Measurements from ENCODE around the gene ETNK1.
"Not testable (repeated sequence)": the region's sequence is repeated elsewhere in the genome, so short reads cannot be mapped to it uniquely, and the experiment has no call there.

ETNK1 gene

GRCh38 chr12:22698576-22698975 is 73.6 kb downstream of the ETNK1 start:
- peaks cover 0 to 2% (median 0%) of the 10 kb centered on the region in 5 donors for H3K27me3 ChIP-seq (ENCODE audit: control insufficient read depth in 5 of 5, insufficient read depth in 4 of 5, low read length in 5 of 5)
- H3K4me1 ChIP-seq (ENCODE audit: control insufficient read depth in 5 of 5, insufficient read depth in 5 of 5, low read length in 5 of 5): no peaks in the 10 kb centered on the region
- no peaks in the 10 kb centered on the region for H3K9me3 ChIP-seq (ENCODE audit: control insufficient read depth in 5 of 5, low read length in 5 of 5)
- no peak overlapping the region for H3K27ac ChIP-seq (ENCODE audit: low read depth, low read length)
- no peak overlapping the region for H3K4me3 ChIP-seq (ENCODE audit: low read depth in 1 of 5, low read length in 5 of 5)
- H3K9ac ChIP-seq (ENCODE audit: low read length in 5 of 5): no peak overlapping the region
- H3K36me3 ChIP-seq (ENCODE audit: control insufficient read depth in 5 of 5, insufficient read depth in 5 of 5, low read length in 5 of 5): no peaks in the 10 kb centered on the region

GRCh38 chr12:22699705-22700104 is 74.7 kb downstream of the ETNK1 start:
- H3K9me3 ChIP-seq (ENCODE audit: control insufficient read depth in 5 of 5, low read length in 5 of 5); H3K4me1 ChIP-seq (ENCODE audit: control insufficient read depth in 5 of 5, insufficient read depth in 5 of 5, low read length in 5 of 5); H3K4me3 ChIP-seq (ENCODE audit: low read depth in 1 of 5, low read length in 5 of 5); H3K27ac ChIP-seq (ENCODE audit: low read depth, low read length); H3K9ac ChIP-seq (ENCODE audit: low read length in 5 of 5); H3K36me3 ChIP-seq (ENCODE audit: control insufficient read depth in 5 of 5, insufficient read depth in 5 of 5, low read length in 5 of 5); H3K27me3 ChIP-seq (ENCODE audit: control insufficient read depth in 5 of 5, insufficient read depth in 4 of 5, low read length in 5 of 5): not testable (repeated sequence)

GRCh38 chr12:22700106-22700505 is 75.1 kb downstream of the ETNK1 start:
- no peaks in the 10 kb centered on the region for H3K9me3 ChIP-seq (ENCODE audit: control insufficient read depth in 5 of 5, low read length in 5 of 5)
- no peak overlapping the region for H3K27ac ChIP-seq (ENCODE audit: low read depth, low read length)
- peaks cover 0 to 3% (median 0%) of the 10 kb centered on the region in 5 donors for H3K27me3 ChIP-seq (ENCODE audit: control insufficient read depth in 5 of 5, insufficient read depth in 4 of 5, low read length in 5 of 5)
- H3K4me3 ChIP-seq (ENCODE audit: low read depth in 1 of 5, low read length in 5 of 5): no peak overlapping the region
- H3K9ac ChIP-seq (ENCODE audit: low read length in 5 of 5): no peak overlapping the region
- no peaks in the 10 kb centered on the region for H3K4me1 ChIP-seq (ENCODE audit: control insufficient read depth in 5 of 5, insufficient read depth in 5 of 5, low read length in 5 of 5)
- H3K36me3 ChIP-seq (ENCODE audit: control insufficient read depth in 5 of 5, insufficient read depth in 5 of 5, low read length in 5 of 5): no peaks in the 10 kb centered on the region

- H3K36me3 ChIP-seq (ENCODE audit: control insufficient read depth in 5 of 5, insufficient read depth in 5 of 5, low read length in 5 of 5); H3K9me3 ChIP-seq (ENCODE audit: control insufficient read depth in 5 of 5, low read length in 5 of 5); H3K4me1 ChIP-seq (ENCODE audit: control insufficient read depth in 5 of 5, insufficient read depth in 5 of 5, low read length in 5 of 5); H3K9ac ChIP-seq (ENCODE audit: low read length in 5 of 5); H3K27ac ChIP-seq (ENCODE audit: low read depth, low read length); H3K27me3 ChIP-seq (ENCODE audit: control insufficient read depth in 5 of 5, insufficient read depth in 4 of 5, low read length in 5 of 5); H3K4me3 ChIP-seq (ENCODE audit: low read depth in 1 of 5, low read length in 5 of 5): not testable (repeated sequence)
These were observed 76.3 kb downstream of the ETNK1 start for GRCh38 chr12:22701216-22701809.

GRCh38 chr12:22702690-22703089 is 77.7 kb downstream of the ETNK1 start:
- H3K27ac ChIP-seq (ENCODE audit: low read depth, low read length): no peak overlapping the region
- H3K27me3 ChIP-seq (ENCODE audit: control insufficient read depth in 5 of 5, insufficient read depth in 4 of 5, low read length in 5 of 5): peaks cover 0 to 3% (median 0%) of the 10 kb centered on the region in 5 donors
- no peaks in the 10 kb centered on the region for H3K9me3 ChIP-seq (ENCODE audit: control insufficient read depth in 5 of 5, low read length in 5 of 5)
- no peaks in the 10 kb centered on the region for H3K4me1 ChIP-seq (ENCODE audit: control insufficient read depth in 5 of 5, insufficient read depth in 5 of 5, low read length in 5 of 5)
- H3K9ac ChIP-seq (ENCODE audit: low read length in 5 of 5): no peak overlapping the region
- H3K4me3 ChIP-seq (ENCODE audit: low read depth in 1 of 5, low read length in 5 of 5): no peak overlapping the region
- no peaks in the 10 kb centered on the region for H3K36me3 ChIP-seq (ENCODE audit: control insufficient read depth in 5 of 5, insufficient read depth in 5 of 5, low read length in 5 of 5)

- H3K36me3 ChIP-seq (ENCODE audit: control insufficient read depth in 5 of 5, insufficient read depth in 5 of 5, low read length in 5 of 5): no peaks in the 10 kb centered on the region
- H3K27me3 ChIP-seq (ENCODE audit: control insufficient read depth in 5 of 5, insufficient read depth in 4 of 5, low read length in 5 of 5): no peaks in the 10 kb centered on the region
- no peak overlapping the region for H3K4me3 ChIP-seq (ENCODE audit: low read depth in 1 of 5, low read length in 5 of 5)
- H3K9me3 ChIP-seq (ENCODE audit: control insufficient read depth in 5 of 5, low read length in 5 of 5): no peaks in the 10 kb centered on the region
- no peak overlapping the region for H3K27ac ChIP-seq (ENCODE audit: low read depth, low read length)
- no peaks in the 10 kb centered on the region for H3K4me1 ChIP-seq (ENCODE audit: control insufficient read depth in 5 of 5, insufficient read depth in 5 of 5, low read length in 5 of 5)
- no peak overlapping the region for H3K9ac ChIP-seq (ENCODE audit: low read length in 5 of 5)
These were observed 84.3 kb downstream of the ETNK1 start for GRCh38 chr12:22709292-22709691.

- H3K36me3 ChIP-seq (ENCODE audit: control insufficient read depth in 5 of 5, insufficient read depth in 5 of 5, low read length in 5 of 5): no peaks in the 10 kb centered on the region
- no peaks in the 10 kb centered on the region for H3K9me3 ChIP-seq (ENCODE audit: control insufficient read depth in 5 of 5, low read length in 5 of 5)
- H3K27me3 ChIP-seq (ENCODE audit: control insufficient read depth in 5 of 5, insufficient read depth in 4 of 5, low read length in 5 of 5): no peaks in the 10 kb centered on the region
- H3K27ac ChIP-seq (ENCODE audit: low read depth, low read length): no peak overlapping the region
- H3K4me3 ChIP-seq (ENCODE audit: low read depth in 1 of 5, low read length in 5 of 5): no peak overlapping the region
- no peak overlapping the region for H3K9ac ChIP-seq (ENCODE audit: low read length in 5 of 5)
- H3K4me1 ChIP-seq (ENCODE audit: control insufficient read depth in 5 of 5, insufficient read depth in 5 of 5, low read length in 5 of 5): no peaks in the 10 kb centered on the region
These were observed 87.1 kb downstream of the ETNK1 start for GRCh38 chr12:22712083-22712482.

GRCh38 chr12:22715254-22715653 is 90.3 kb downstream of the ETNK1 start:
- no peaks in the 10 kb centered on the region for H3K27me3 ChIP-seq (ENCODE audit: control insufficient read depth in 5 of 5, insufficient read depth in 4 of 5, low read length in 5 of 5)
- H3K4me1 ChIP-seq (ENCODE audit: control insufficient read depth in 5 of 5, insufficient read depth in 5 of 5, low read length in 5 of 5): peaks cover 0 to under 1% (median 0%) of the 10 kb centered on the region in 5 donors
- H3K27ac ChIP-seq (ENCODE audit: low read depth, low read length): no peak overlapping the region
- H3K4me3 ChIP-seq (ENCODE audit: low read depth in 1 of 5, low read length in 5 of 5): no peak overlapping the region
- no peaks in the 10 kb centered on the region for H3K9me3 ChIP-seq (ENCODE audit: control insufficient read depth in 5 of 5, low read length in 5 of 5)
- H3K9ac ChIP-seq (ENCODE audit: low read length in 5 of 5): no peak overlapping the region
- H3K36me3 ChIP-seq (ENCODE audit: control insufficient read depth in 5 of 5, insufficient read depth in 5 of 5, low read length in 5 of 5): no peaks in the 10 kb centered on the region

GRCh38 chr12:22719745-22720144 is 94.8 kb downstream of the ETNK1 start:
- H3K4me3 ChIP-seq (ENCODE audit: low read depth in 1 of 5, low read length in 5 of 5): no peak overlapping the region

GRCh38 chr12:22722081-22722480 is 97.1 kb downstream of the ETNK1 start:
- Histone ChIP-seq H3K4me3 (ENCODE audit: low read depth in 1 of 5, low read length in 5 of 5) (no peak overlapping the region), H3K9me3 (ENCODE audit: control insufficient read depth in 5 of 5, low read length in 5 of 5) (no peaks in the 10 kb centered on the region), H3K36me3 (ENCODE audit: control insufficient read depth in 5 of 5, insufficient read depth in 5 of 5, low read length in 5 of 5) (no peaks in the 10 kb centered on the region), H3K9ac (ENCODE audit: low read length in 5 of 5) (no peak overlapping the region), H3K27ac (ENCODE audit: low read depth, low read length) (no peak overlapping the region), H3K27me3 (ENCODE audit: control insufficient read depth in 5 of 5, insufficient read depth in 4 of 5, low read length in 5 of 5) (no peaks in the 10 kb centered on the region), H3K4me1 (ENCODE audit: control insufficient read depth in 5 of 5, insufficient read depth in 5 of 5, low read length in 5 of 5) (peaks cover 0 to 3% (median 0%) of the 10 kb centered on the region in 5 donors)

More at GRCh38 chr12:22719745-22720144, 94.8 kb downstream of the ETNK1 start:
- Histone ChIP-seq H3K9me3 (ENCODE audit: control insufficient read depth in 5 of 5, low read length in 5 of 5) (no peaks in the 10 kb centered on the region), H3K9ac (ENCODE audit: low read length in 5 of 5) (no peak overlapping the region), H3K27ac (ENCODE audit: low read depth, low read length) (no peak overlapping the region), H3K4me1 (ENCODE audit: control insufficient read depth in 5 of 5, insufficient read depth in 5 of 5, low read length in 5 of 5) (peaks cover 0 to 3% (median 0%) of the 10 kb centered on the region in 5 donors), H3K36me3 (ENCODE audit: control insufficient read depth in 5 of 5, insufficient read depth in 5 of 5, low read length in 5 of 5) (no peaks in the 10 kb centered on the region), H3K27me3 (ENCODE audit: control insufficient read depth in 5 of 5, insufficient read depth in 4 of 5, low read length in 5 of 5) (no peaks in the 10 kb centered on the region)
